ENCODE results near the gene IRAK1BP1. TPM values are rescaled to one million over a fixed set of nuclear protein-coding genes. Genes with fewer than 3 reads are reported as not detected.
"Not testable (repeated sequence)": the region's sequence is repeated elsewhere in the genome, so short reads cannot be mapped to it uniquely, and the experiment has no call there.

IRAK1BP1 gene
- total RNA-seq (ENCODE audit: insufficient read depth, low replicate concordance) = 20.9 TPM

- peak; percentile 92 for DNase-seq (ENCODE audit: low spot score)
Measured at GRCh38 chr6:78867370-78868040, at the start of gene IRAK1BP1. Gene IRAK1BP1, plus strand, starts transcription at chr6:78867551. Its CDS starts 26 bp downstream, at chr6:78867577.

DNA sequence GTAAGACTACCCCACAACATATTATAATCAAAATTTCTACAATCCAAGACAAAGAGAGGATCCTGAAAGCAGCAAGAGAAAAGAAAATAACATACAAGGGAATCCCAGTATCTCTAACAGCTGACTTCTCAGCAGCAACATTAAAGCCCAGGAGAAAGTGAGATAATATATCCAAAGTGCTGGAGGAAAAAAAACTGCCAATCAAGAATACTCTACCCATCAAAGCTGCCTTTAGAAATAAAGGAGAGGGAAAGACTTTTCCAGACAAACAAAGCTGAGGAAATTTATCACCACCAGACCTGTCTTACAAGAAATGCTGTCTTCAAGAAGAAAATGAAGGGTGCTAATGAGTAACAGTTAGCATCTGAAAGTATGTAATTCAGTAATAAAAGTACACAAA, 43.3 kb upstream of the IRAK1BP1 start:
- no peak for DNase-seq (ENCODE audit: low spot score)

GRCh38 chr6:78829407-78829806, 37.9 kb upstream of the IRAK1BP1 start:
- no peak for DNase-seq (ENCODE audit: low spot score)

DNA sequence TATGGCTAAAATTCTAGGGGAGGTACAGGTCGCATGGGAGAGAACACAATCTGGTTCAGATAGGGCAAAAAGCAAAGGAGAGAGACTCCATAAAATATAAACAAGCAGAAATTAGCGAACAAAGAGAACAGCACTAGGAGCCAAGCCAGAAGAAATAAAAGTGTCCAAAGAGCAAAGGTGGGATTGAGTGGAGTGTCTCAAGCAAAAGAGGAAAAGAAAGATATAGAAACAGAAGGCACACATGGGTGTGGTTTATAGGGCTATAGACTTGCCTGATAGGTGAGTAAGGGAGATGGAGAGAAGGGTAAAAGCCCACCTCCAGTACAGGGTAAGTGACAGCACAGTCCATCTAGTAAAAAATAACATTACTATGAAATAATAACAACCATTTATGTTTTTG, 36.5 kb upstream of the IRAK1BP1 start:
- no peak for DNase-seq (ENCODE audit: low spot score)

DNA sequence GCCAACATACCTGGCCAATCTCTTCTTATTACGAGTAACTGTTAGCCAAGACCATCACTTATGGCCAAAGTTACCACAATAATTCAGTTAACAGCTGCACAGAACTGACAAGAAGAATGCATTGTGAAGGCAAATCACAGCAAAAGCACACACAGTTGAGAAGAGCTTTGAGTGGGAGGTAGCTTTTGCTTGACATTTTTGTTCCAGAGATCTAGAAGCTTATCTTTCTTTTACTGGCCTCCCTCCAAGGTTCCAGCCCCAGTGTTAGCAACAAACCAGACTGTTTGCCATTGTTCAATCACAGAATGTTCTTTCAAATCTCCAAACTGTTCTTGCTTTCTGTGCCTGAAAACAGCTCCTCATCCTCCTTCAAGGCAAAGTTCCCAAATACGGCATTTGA, 35.9 kb upstream of the IRAK1BP1 start:
- peak; percentile 62 for DNase-seq (ENCODE audit: low spot score)

GRCh38 chr6:78832091-78832808, 35.1 kb upstream of the IRAK1BP1 start:
- DNase-seq (ENCODE audit: low spot score) = peak; percentile 10

GRCh38 chr6:78835817-78836216, 31.5 kb upstream of the IRAK1BP1 start:
- DNase-seq (ENCODE audit: low spot score) = no peak

DNA sequence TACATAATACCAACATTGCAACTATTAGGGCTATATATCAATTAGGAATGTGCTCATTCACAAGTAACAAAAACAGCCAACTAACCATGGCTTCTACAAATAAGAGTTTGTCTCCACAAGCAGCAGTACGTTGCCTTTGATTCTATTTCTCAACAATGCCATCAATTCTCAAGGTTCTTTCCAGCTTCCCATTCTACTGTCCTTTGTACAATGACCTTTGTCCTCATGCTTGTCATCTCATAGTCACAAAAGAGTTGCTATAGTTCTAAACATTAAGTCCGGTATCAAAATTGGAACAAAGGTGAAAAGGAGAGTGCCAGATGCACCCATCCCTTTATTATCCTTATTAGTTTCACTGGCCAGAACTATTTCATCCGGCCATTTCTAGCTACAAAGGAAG, 30.8 kb upstream of the IRAK1BP1 start:
- DNase-seq (ENCODE audit: low spot score) = no peak

DNA sequence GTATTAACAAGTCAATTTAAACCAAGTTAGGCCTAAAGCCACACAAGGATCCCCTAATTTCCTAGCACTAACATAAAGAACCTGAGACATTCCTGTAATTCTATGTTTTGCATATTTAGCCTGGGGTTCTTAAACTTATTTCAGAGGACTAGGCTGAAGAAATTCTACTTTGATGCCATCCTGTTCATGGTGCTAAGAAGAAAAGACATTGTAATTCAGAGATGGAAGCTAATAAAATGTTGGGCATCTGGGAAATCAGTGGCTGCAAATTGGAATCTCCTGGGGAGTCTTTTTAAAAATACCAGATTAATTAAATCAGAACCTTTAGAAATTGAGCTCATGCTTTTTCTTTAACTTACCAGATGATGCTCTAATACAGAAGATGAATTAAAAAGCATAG, 26.2 kb upstream of the IRAK1BP1 start:
- DNase-seq (ENCODE audit: low spot score) = no peak

GRCh38 chr6:78842953-78843352, 24.4 kb upstream of the IRAK1BP1 start:
- no peak for DNase-seq (ENCODE audit: low spot score)

- DNase-seq (ENCODE audit: low spot score) = no peak
Measured at GRCh38 chr6:78844899-78845298, 22.5 kb upstream of the IRAK1BP1 start.

- DNase-seq (ENCODE audit: low spot score) = no peak
Measured at GRCh38 chr6:78845567-78845966, 21.8 kb upstream of the IRAK1BP1 start.

- DNase-seq (ENCODE audit: low spot score) = no peak
Measured at GRCh38 chr6:78850621-78851020, 16.7 kb upstream of the IRAK1BP1 start.

GRCh38 chr6:78851156-78851555, 16.2 kb upstream of the IRAK1BP1 start:
- DNase-seq (ENCODE audit: low spot score) = no peak

DNA sequence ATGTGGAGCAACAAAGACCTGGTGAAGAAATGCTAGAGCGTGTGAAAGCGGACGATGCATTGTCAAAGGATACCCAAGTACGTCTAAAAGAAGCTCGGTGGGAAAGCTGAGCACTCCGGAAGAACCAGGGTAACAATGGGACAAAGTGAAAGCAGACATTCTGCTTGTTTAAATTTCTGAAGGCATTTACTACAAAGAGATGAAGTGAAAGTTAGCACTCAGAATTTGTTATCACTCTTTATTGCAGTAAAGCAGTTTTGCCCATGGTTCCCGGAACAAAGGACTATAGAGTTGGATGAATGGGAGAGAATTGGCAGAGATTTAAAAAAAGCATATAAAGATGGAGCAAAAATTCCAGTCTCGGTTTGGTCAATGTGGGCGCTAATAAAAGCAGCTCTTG, 12.8 kb upstream of the IRAK1BP1 start:
- DNase-seq (ENCODE audit: low spot score) = no peak

GRCh38 chr6:78858339-78858938, 8.9 kb upstream of the IRAK1BP1 start:
- DNase-seq (ENCODE audit: low spot score) = not testable (repeated sequence)

DNA sequence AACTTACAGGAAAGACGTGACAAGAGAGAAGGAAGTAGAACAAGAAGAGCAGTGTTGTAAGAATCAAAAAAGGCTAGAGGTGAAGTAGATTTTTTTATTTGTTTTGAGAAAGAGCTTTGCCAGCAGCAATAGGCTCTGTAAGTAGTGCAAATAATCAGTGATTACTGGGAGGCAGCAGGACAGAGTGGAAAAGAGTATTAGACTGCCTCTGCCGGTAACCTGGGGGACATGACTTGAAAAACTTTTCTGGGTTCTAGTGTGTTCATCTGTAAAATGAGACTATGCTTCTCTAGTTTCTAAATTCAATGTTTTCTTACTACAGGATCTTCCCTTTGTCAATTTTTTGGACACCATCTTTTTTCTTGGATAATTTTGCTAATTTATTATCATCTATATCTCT, 5.8 kb upstream of the IRAK1BP1 start:
- DNase-seq (ENCODE audit: low spot score) = no peak

- DNase-seq (ENCODE audit: low spot score) = no peak
Measured at GRCh38 chr6:78863576-78863975, 3.8 kb upstream of the IRAK1BP1 start.

GRCh38 chr6:78864957-78865356, 2.4 kb upstream of the IRAK1BP1 start:
- no peak for DNase-seq (ENCODE audit: low spot score)

- DNase-seq (ENCODE audit: low spot score) = no peak
Measured at GRCh38 chr6:78867020-78867369, 356 bp upstream of the IRAK1BP1 start.

DNA sequence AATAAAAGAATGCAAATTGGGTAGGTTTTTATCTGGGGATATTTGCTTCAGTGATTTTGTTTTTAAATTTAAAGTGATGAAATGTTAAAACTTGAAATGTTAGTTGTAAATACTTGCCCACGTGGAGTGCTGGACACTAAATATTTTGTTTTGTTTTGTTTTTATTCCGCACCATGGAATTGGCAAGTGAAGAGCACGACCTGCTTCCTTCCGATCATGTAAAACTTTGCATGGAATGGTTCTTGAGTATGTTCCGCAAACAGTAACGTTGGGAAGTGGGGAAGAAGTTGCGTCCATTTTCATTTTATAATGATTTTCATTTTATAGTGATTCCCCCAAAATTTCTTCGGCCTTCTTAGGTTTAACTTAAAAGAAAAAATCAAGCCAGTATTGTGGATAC, 765 bp downstream of the IRAK1BP1 start:
- no peak for DNase-seq (ENCODE audit: low spot score)

- no peak for DNase-seq (ENCODE audit: low spot score)
Measured at GRCh38 chr6:78875505-78875904, 8.2 kb downstream of the IRAK1BP1 start.

GRCh38 chr6:78883651-78884050, 16.3 kb downstream of the IRAK1BP1 start:
- no peak for DNase-seq (ENCODE audit: low spot score)
